Loucy (cell line): ENCODE measurements around the gene SLAMF6.

ENCODE experiments used
- H2AFZ ChIP-seq: fragments of 200-600 bp; sonication (generic); 2 replicates; pipeline ENCODE4 v1.6.0; 2016; ENCODE audit warnings: antibody characterized with exemption, mild to moderate bottlenecking, low read length, moderate library complexity
- H3F3A ChIP-seq: fragments of 200-600 bp; 2 replicates; pipeline ENCODE4 v1.6.0; 2016; ENCODE audit warnings: antibody characterized with exemption, low read depth, mild to moderate bottlenecking
- H3K27me3 ChIP-seq: fragments of 200-600 bp; sonication (generic); 2 replicates; pipeline ENCODE4 v1.6.1; 2014; ENCODE audit warnings: low read length, mild to moderate bottlenecking; ENCODE audit not compliant: insufficient read depth, poor library complexity, severe bottlenecking
- H3K36me3 ChIP-seq: fragments of 200-600 bp; sonication (generic); 2 replicates; pipeline ENCODE4 v1.6.1; 2016; ENCODE audit warnings: low read length; ENCODE audit not compliant: insufficient read depth
- H3K4me1 ChIP-seq: fragments of 200-600 bp; sonication (generic); 2 replicates; pipeline ENCODE4 v1.5.1; 2014; ENCODE audit warnings: low read length, mild to moderate bottlenecking; ENCODE audit not compliant: insufficient read depth, poor library complexity, severe bottlenecking
- H3K4me2 ChIP-seq: fragments of 200-600 bp; sonication (generic); 2 replicates; pipeline ENCODE4 v1.6.0; 2014; ENCODE audit warnings: antibody characterized with exemption, low read length, low read depth, mild to moderate bottlenecking; ENCODE audit not compliant: poor library complexity, severe bottlenecking
- H3K4me3 ChIP-seq: fragments of 200-600 bp; sonication (generic); 2 replicates; pipeline ENCODE4 v1.5.1; 2014; ENCODE audit warnings: low read length, mild to moderate bottlenecking, mixed read lengths; ENCODE audit not compliant: poor library complexity, severe bottlenecking
- H3K79me2 ChIP-seq: fragments of 200-600 bp; sonication (generic); 2 replicates; pipeline ENCODE4 v1.6.1; 2014; ENCODE audit warnings: low read length; ENCODE audit not compliant: insufficient read depth
- H3K9ac ChIP-seq: fragments of 200-600 bp; sonication (generic); 2 replicates; pipeline ENCODE4 v1.6.0; 2014; ENCODE audit warnings: mild to moderate bottlenecking, low read depth, low read length, moderate library complexity; ENCODE audit not compliant: poor library complexity, severe bottlenecking
- H3K9me2 ChIP-seq: fragments of 200-600 bp; sonication (generic); replicated peaks from 2 replicates; pipeline ENCODE4 v1.6.1; 2016; ENCODE audit warnings: low read depth, low read length, mixed read lengths
- H3K9me3 ChIP-seq: fragments of 200-600 bp; sonication (generic); 2 replicates; pipeline ENCODE4 v1.6.1; 2014; ENCODE audit warnings: mild to moderate bottlenecking, antibody characterized with exemption, low read length, low read depth; ENCODE audit not compliant: insufficient read depth
- H4K20me1 ChIP-seq: fragments of 200-600 bp; sonication (generic); 2 replicates; pipeline ENCODE4 v1.6.0; 2014; ENCODE audit warnings: antibody characterized with exemption, low read length, mild to moderate bottlenecking; ENCODE audit not compliant: insufficient read depth, poor library complexity, severe bottlenecking
- EZH2phosphoT487 ChIP-seq: fragments of 200-600 bp; IDR thresholded peaks from 2 replicates; pipeline ENCODE4 v1.6.1; 2018; ENCODE audit warnings: antibody characterized with exemption, mild to moderate bottlenecking, moderate library complexity, borderline replicate concordance
- TF ChIP-seq, protein P1 (sequence below): fragments of 200-600 bp; sonication (generic); conservative IDR thresholded peaks from 2 replicates; pipeline ENCODE4 v1.5.1; 2014; ENCODE audit warnings: mild to moderate bottlenecking, antibody characterized with exemption, low read length

The SLAMF6 gene

DNA sequence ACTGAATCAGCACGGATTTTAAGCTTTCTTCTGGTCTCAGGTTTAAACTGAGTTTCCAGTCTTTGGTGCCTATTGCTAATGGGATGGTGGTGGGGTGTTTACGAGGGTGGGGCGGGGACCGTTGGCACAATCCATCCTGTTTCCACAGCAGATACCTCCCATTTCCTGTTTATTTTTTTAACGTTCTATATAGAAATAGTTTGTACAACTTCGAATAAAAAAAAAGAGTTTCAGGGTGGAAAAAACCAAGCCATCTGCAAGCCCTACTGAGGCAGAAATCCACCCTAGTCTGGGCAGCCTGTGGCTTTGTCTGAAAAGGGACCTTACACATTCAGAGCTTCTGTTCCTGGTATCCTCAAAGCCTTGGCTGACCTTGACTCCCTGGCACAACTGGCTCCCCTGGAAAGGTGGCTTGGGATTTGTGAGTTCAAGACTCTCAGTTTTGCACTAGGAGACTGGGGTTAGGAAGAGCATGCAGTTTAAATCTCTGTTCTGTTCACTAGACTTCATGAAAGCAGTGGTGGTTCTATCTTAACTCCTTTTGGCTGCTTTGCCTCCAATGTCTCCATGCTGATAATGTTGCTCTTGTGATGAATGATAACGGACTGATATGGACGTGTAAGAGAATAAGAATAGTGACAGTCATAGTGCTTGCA lies 76.0 kb downstream of the SLAMF6 start:
- H3K9me3 ChIP-seq = no peaks in the 10 kb centered on the region
- H3K4me1 ChIP-seq = peaks cover 17% of the 10 kb centered on the region
- no peaks in the 10 kb centered on the region for H3F3A ChIP-seq
- no peaks in the 10 kb centered on the region for H3K36me3 ChIP-seq
- H3K27me3 ChIP-seq = no peaks in the 10 kb centered on the region
- no peaks in the 10 kb centered on the region for H4K20me1 ChIP-seq
- H3K4me3 ChIP-seq = no peak overlapping the region
- no peaks in the 10 kb centered on the region for H3K79me2 ChIP-seq
- H2AFZ ChIP-seq = peak overlapping the region; percentile 74
- H3K9ac ChIP-seq = peak overlapping the region; percentile 2
- H3K9me2 ChIP-seq = no peaks in the 10 kb centered on the region
- peak overlapping the region; percentile 31 for H3K4me2 ChIP-seq
- TF ChIP-seq EZH2phosphoT487 = no peak
- TF ChIP-seq, protein P1, sequence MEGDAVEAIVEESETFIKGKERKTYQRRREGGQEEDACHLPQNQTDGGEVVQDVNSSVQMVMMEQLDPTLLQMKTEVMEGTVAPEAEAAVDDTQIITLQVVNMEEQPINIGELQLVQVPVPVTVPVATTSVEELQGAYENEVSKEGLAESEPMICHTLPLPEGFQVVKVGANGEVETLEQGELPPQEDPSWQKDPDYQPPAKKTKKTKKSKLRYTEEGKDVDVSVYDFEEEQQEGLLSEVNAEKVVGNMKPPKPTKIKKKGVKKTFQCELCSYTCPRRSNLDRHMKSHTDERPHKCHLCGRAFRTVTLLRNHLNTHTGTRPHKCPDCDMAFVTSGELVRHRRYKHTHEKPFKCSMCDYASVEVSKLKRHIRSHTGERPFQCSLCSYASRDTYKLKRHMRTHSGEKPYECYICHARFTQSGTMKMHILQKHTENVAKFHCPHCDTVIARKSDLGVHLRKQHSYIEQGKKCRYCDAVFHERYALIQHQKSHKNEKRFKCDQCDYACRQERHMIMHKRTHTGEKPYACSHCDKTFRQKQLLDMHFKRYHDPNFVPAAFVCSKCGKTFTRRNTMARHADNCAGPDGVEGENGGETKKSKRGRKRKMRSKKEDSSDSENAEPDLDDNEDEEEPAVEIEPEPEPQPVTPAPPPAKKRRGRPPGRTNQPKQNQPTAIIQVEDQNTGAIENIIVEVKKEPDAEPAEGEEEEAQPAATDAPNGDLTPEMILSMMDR = no peak

DNA sequence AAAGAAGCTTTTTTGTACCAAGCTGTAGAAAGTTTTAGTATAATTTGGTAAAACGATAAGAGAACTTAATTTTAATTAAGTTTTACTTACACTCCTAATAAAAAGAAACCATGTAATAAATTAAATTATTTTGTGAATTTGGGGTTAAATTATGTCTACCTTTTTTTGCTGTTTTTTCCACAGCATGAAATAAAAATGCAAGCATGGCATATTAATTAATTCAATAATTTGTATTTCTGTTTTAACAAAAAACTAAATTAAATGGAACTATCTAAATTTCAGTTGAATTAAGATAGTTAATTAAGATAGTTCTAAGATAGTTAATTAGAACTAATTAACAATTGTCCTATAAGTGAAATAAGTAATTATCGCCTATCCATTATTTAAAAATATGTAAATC lies 83.3 kb downstream of the SLAMF6 start:
- Histone ChIP-seq H3K9ac (no peak overlapping the region), H3K79me2 (no peaks in the 10 kb centered on the region), H3K4me3 (no peak overlapping the region), H3K9me3 (no peaks in the 10 kb centered on the region), H3K4me1 (no peaks in the 10 kb centered on the region), H3F3A (no peaks in the 10 kb centered on the region), H2AFZ (no peak overlapping the region), H3K36me3 (no peaks in the 10 kb centered on the region), H3K4me2 (no peak overlapping the region), H4K20me1 (no peaks in the 10 kb centered on the region), H3K9me2 (no peaks in the 10 kb centered on the region), H3K27me3 (no peaks in the 10 kb centered on the region)
- TF ChIP-seq EZH2phosphoT487 = no peak
- TF ChIP-seq, protein P1 = no peak

DNA sequence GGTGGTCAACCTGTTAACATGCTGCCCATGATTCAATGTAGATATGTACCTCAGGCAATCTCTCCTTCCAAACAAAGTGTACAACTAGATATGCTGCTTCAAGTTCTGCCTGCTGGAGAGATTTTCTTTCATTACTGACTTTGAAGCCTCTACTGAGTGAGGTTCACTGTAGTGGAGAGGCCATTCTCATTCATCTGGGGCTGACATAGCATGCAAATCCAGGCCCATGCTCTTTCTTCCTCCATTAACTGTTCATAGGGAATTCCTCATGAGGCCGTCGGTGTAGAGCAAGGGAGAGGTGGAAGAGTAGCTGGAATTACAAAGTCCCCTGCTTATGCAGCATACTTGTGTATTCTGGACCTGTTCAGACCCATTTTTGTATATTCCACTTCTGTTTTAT lies 84.1 kb downstream of the SLAMF6 start:
- no peak overlapping the region for H3K9ac ChIP-seq
- H3K4me3 ChIP-seq = no peak overlapping the region
- H2AFZ ChIP-seq = peak overlapping the region; percentile 68
- H3K36me3 ChIP-seq = no peaks in the 10 kb centered on the region
- TF ChIP-seq, protein P1 = no peak
- no peak for TF ChIP-seq EZH2phosphoT487
- H3K9me2 ChIP-seq = no peaks in the 10 kb centered on the region
- H4K20me1 ChIP-seq = no peaks in the 10 kb centered on the region
- H3K4me1 ChIP-seq = no peaks in the 10 kb centered on the region
- no peaks in the 10 kb centered on the region for H3K79me2 ChIP-seq
- H3K9me3 ChIP-seq = 0 out of 2 replicates have a peak, but pooled peaks cover 3% of the 10 kb centered on the region
- no peak overlapping the region for H3K4me2 ChIP-seq
- no peaks in the 10 kb centered on the region for H3K27me3 ChIP-seq
- no peaks in the 10 kb centered on the region for H3F3A ChIP-seq
